MM.1S (cell line): ENCODE measurements around the gene SLC26A2.

ENCODE experiments used
- EZH2 ChIP-seq: fragments of 300-600 bp; sonication (generic); optimal IDR thresholded peaks from 2 replicates; pipeline ENCODE3; 2017; ENCODE audit warnings: low read depth, mild to moderate bottlenecking, antibody characterized with exemption, low read length, mixed read lengths
- EZH2phosphoT487 ChIP-seq: fragments of 300-600 bp; sonication (generic); IDR thresholded peaks from 2 replicates; pipeline ENCODE4 v1.6.1; 2018; ENCODE audit warnings: antibody characterized with exemption, low read length
- TF ChIP-seq, protein P1 (sequence below): fragments of 300-600 bp; sonication (generic); IDR thresholded peaks from 2 replicates; pipeline ENCODE4 v1.5.1; 2016; ENCODE audit warnings: antibody characterized with exemption, low read length, mixed read lengths

DNA sequence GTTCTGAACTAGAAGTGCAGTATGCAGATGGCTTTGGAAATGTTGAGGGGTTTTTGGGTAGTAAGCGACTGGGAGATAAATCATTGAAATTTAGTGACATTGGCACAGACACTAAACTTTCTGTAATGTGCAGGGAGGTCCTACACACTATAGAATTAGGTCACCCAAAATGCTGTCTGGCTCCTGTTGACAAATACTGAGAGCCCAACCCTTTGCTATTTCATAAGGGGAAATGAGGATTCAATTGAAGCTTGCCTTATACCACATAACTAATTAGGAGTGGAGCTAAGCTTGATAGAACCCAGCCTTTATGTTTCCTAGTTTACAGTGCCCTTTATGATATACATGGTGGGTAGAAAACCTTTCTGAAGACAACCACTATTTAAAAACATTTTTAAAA lies 62.6 kb downstream of the SLC26A2 start:
- TF ChIP-seq, protein P1, sequence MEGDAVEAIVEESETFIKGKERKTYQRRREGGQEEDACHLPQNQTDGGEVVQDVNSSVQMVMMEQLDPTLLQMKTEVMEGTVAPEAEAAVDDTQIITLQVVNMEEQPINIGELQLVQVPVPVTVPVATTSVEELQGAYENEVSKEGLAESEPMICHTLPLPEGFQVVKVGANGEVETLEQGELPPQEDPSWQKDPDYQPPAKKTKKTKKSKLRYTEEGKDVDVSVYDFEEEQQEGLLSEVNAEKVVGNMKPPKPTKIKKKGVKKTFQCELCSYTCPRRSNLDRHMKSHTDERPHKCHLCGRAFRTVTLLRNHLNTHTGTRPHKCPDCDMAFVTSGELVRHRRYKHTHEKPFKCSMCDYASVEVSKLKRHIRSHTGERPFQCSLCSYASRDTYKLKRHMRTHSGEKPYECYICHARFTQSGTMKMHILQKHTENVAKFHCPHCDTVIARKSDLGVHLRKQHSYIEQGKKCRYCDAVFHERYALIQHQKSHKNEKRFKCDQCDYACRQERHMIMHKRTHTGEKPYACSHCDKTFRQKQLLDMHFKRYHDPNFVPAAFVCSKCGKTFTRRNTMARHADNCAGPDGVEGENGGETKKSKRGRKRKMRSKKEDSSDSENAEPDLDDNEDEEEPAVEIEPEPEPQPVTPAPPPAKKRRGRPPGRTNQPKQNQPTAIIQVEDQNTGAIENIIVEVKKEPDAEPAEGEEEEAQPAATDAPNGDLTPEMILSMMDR = no peak
- no peak for TF ChIP-seq EZH2
- TF ChIP-seq EZH2phosphoT487 = no peak
